HG03103 (cell line): ENCODE data around the gene UTS2R.
"Not testable (repeated sequence)": the region's sequence is repeated elsewhere in the genome, so short reads cannot be mapped to it uniquely, and the experiment has no call there.

Experiments used
- ATAC-seq: cut with Tn5 transposase; IDR thresholded peaks from one replicate; pipeline ENCODE4 v1.9.1; 2021; ENCODE audit warnings: low read depth; ENCODE audit not compliant: unreplicated experiment

The UTS2R gene

GRCh38 chr17:82403662-82404660 lies 32.4 kb downstream of the UTS2R start:
- no peak for ATAC-seq

GRCh38 chr17:82405051-82405450 lies 33.5 kb downstream of the UTS2R start:
- ATAC-seq: no peak

GRCh38 chr17:82406131-82406671 lies 34.6 kb downstream of the UTS2R start:
- no peak for ATAC-seq

DNA sequence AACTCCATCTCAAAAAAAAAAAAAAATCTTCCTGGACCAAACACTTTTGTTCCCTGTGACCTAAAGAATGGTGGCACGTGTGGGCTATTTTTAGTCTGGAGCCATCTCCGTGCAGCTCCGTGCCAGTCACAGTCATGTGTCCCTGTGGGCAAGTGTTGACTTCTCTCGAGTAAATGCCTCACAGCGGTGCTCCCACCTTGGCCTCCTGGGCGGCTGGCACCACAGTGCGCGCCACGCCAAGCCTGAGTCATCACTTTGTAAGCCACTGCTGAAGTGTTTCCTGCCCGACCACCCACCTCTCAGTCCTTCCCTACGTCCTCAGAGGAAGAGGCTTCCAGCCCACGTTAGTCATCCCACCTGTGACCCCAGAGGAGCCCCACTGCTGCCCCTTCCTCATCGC lies 35.7 kb downstream of the UTS2R start:
- ATAC-seq: no peak

DNA sequence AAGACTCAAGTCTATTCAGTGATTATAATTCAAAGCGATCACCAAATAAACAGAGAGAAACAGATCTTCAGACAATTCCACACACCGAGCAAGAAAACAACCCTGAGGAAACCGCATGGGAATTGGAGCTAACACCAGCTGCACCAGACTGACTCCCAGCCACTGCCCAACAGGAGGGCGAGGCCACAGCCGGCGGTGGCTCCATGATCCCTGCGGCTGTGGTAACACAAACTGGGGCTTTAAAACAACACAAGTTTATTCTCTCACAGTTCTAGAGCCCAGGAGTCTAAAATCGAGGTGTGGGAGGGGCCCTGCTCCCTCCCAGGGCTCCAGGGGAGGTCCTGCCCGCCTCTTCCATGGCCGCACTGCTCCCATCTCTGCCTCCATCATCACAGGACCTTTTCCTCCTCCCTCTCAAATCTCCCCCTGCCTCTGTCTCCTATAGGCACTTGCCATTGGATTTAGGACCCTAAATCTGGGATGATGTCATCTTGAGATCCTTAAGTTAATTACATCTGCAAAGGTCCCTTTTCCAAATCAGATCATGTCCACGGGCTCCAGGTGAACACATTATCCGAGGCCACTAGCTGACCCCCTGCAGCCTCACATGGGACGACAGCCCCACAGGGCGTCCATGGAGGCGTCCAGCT lies 36.8 kb downstream of the UTS2R start:
- ATAC-seq: no peak

GRCh38 chr17:82408938-82409318 lies 37.4 kb downstream of the UTS2R start:
- no peak for ATAC-seq

- no peak for ATAC-seq
These were observed 38.6 kb downstream of the UTS2R start for GRCh38 chr17:82410014-82410716.

DNA sequence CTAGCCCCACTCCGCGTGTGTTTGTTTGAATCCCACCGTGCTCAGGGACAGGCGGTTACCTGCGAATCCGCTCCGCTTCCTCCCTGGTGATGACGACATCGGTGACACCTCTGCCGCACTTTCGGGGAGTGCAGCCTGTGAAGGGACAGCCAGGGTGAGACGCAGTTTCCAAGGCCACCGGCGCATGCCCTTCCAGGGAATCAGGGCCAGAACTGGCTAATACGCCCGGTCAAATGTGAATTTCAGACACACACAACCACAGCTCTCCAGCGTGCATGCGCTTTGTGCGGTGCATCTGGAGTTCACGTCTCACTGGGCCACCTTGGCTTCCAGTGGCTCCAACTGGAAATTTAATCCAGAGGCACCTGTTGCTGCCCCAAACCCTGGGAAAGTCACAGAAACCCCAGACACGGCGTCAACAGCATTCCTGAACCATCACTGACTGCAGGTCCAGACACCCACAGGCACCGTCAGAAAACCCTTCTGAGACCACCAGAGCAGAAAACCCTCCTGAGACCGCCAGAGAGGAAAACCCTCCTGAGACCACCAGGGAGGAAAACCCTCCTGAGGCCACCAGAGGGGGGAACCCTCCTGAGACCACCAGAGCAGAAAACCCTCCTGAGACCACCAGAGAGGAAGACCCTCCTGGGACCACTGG lies 40.0 kb downstream of the UTS2R start:
- ATAC-seq: no peak

DNA sequence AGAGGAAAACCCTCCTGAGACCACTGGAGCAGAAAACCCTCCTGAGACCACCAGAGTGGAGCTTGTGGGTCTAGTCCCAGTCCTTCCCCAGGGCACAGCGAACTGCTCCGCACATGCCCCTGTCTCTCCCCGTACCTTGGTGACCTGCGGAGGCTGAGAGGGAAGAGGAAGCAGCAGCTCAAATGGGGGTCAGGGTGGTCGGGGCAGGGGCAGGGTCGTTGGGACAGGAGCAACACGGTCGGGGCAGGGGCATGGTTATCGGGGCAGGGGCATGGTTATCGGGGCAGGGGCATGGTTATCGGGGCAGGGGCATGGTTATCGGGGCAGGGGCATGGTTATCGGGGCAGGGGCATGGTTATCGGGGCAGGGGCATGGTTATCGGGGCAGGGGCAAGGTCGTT lies 40.5 kb downstream of the UTS2R start:
- not testable (repeated sequence) for ATAC-seq

- no peak for ATAC-seq
These were observed 41.3 kb downstream of the UTS2R start for GRCh38 chr17:82412535-82413520.

GRCh38 chr17:82414548-82415281 lies 43.1 kb downstream of the UTS2R start:
- no peak for ATAC-seq

DNA sequence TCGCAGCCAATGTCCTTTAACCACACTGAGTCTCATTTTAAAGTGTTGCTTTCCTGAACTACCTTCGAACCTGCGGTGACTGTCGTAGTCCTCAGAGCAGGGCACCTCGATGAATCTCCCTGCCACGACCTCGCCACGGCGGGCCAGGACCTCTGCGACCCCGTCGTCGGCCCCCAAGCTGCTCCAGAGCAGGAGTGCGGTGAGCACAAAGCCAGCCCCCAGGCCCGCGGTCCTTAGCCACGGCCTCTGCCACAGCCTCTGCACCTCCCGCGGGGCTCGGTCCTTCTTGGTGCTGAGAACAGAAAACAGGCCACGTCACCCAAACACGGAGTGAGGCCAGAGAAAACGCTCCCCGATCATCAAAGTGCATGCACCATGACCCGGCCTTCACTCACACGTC lies 43.8 kb downstream of the UTS2R start:
- no peak for ATAC-seq

DNA sequence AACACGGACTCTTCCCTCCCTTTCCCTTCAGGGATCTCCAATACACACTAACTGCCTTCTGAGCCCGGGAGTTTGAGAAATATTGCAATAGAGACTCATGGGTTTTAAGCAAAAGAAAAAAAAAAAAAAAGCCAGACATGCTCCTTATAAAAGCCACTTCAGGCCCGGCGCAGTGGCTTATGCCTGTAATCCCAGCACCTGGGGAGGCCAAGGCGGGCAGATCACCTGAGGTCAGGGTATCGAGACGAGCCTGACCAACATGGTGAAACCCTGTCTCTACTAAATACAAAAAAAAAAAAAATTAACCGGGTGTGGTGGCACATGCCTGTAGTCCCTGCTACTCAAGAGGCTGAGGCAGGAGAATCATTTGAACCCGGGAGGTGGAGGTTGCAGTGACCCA lies 44.2 kb downstream of the UTS2R start:
- no peak for ATAC-seq

- ATAC-seq: no peak
These were observed 44.7 kb downstream of the UTS2R start for GRCh38 chr17:82416264-82416663.

DNA sequence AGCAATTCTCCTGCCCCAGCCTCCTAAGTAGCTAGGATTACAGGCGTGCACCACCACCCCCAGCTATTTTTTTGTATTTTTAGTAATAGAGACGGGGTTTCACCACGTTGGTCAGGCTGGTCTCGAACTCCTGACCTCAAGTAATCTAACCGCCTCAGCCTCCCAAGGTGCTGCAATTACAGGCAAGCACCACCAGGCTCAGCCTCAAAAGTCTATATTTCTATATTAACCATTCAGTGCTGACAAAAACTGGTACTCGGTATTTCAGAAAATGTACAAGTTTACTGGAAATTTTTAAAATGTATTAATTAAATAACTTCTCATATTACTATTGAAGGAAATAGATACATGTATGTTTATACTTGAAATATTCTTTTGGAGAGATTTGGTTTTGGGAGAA lies 45.2 kb downstream of the UTS2R start:
- no peak for ATAC-seq

- peak; percentile 62 for ATAC-seq
These were observed 46.7 kb downstream of the UTS2R start, which contains the start of the genes HEXD and OGFOD3 for GRCh38 chr17:82418001-82418986. HEXD (plus strand) TSS chr17:82418347; CDS start chr17:82419800, 1,453 bp downstream. OGFOD3 (minus strand) TSS chr17:82418586; CDS start chr17:82418485, 101 bp downstream.

DNA sequence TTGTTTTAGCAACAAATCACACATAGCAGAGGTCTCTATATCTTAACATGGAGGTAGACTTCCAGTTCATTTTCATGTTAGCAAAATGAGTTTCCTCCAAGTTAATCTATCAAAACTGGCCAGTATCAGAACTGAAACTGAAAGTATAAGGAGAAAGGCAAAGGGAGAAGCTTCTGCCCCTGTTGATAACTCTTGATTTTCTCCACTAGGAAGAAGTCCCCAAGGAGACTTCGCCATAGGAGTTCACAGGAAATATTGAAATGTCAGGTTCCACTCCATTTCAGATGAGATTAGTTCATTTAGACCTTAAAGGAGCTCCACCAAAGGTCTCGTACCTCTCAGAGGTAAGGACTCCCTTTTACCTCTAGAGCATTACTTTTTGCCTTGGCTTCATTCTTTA lies 48.0 kb downstream of the UTS2R start:
- no peak for ATAC-seq
